ENCODE data around the gene CDS2.

Gene CDS2

GRCh38 chr20:5114403-5114802 lies 12.4 kb upstream of the CDS2 start:
- TF ChIP-seq POLR2AphosphoS5 (IDR thresholded peaks at IDR 0.05; ENCODE audit: low read depth, low read length) (no peak), FOXP2 (optimal IDR thresholded peaks at IDR 0.05; ENCODE audit: borderline replicate concordance, extremely low read depth, extremely low read length, insufficient read depth) (no peak), SIN3A (IDR thresholded peaks at IDR 0.05; ENCODE audit: borderline replicate concordance, insufficient read depth, low read length) (no peak), REST (IDR thresholded peaks at IDR 0.05; ENCODE audit: insufficient read depth in 1 of 2, low read depth in 2 of 2, low read length in 2 of 2) (no peak), TAF1 (IDR thresholded peaks at IDR 0.05; ENCODE audit: borderline replicate concordance, insufficient read depth, low read length) (no peak)

- TF ChIP-seq REST (IDR thresholded peaks at IDR 0.05; ENCODE audit: insufficient read depth in 1 of 2, low read depth in 2 of 2, low read length in 2 of 2) (no peak), FOXP2 (optimal IDR thresholded peaks at IDR 0.05; ENCODE audit: borderline replicate concordance, extremely low read depth, extremely low read length, insufficient read depth) (no peak), POLR2AphosphoS5 (IDR thresholded peaks at IDR 0.05; ENCODE audit: low read depth, low read length) (no peak), SIN3A (IDR thresholded peaks at IDR 0.05; ENCODE audit: borderline replicate concordance, insufficient read depth, low read length) (no peak), TAF1 (IDR thresholded peaks at IDR 0.05; ENCODE audit: borderline replicate concordance, insufficient read depth, low read length) (no peak)
Observed at GRCh38 chr20:5116875-5117274, 9.9 kb upstream of the CDS2 start.

- no peak for TF ChIP-seq REST (IDR thresholded peaks at IDR 0.05; ENCODE audit: insufficient read depth in 1 of 2, low read depth in 2 of 2, low read length in 2 of 2)
- no peak for TF ChIP-seq POLR2AphosphoS5 (IDR thresholded peaks at IDR 0.05; ENCODE audit: low read depth, low read length)
- no peak for TF ChIP-seq TAF1 (IDR thresholded peaks at IDR 0.05; ENCODE audit: borderline replicate concordance, insufficient read depth, low read length)
- no peak for TF ChIP-seq SIN3A (IDR thresholded peaks at IDR 0.05; ENCODE audit: borderline replicate concordance, insufficient read depth, low read length)
- no peak for TF ChIP-seq FOXP2 (optimal IDR thresholded peaks at IDR 0.05; ENCODE audit: borderline replicate concordance, extremely low read depth, extremely low read length, insufficient read depth)
Observed at GRCh38 chr20:5118220-5119142, 8.3 kb upstream of the CDS2 start.

- TF ChIP-seq SIN3A (IDR thresholded peaks at IDR 0.05; ENCODE audit: borderline replicate concordance, insufficient read depth, low read length), result peak; percentile 99
- TF ChIP-seq FOXP2 (optimal IDR thresholded peaks at IDR 0.05; ENCODE audit: borderline replicate concordance, extremely low read depth, extremely low read length, insufficient read depth), result no peak
Observed at GRCh38 chr20:5119143-5119434, 7.7 kb upstream of the CDS2 start.

GRCh38 chr20:5119435-5120184 lies 7.2 kb upstream of the CDS2 start, which contains the start of gene PCNA:
Gene PCNA, minus strand, starts transcription at chr20:5119958. Its CDS starts 160 bp downstream, at chr20:5119798.
- TF ChIP-seq SIN3A (IDR thresholded peaks at IDR 0.05; ENCODE audit: borderline replicate concordance, insufficient read depth, low read length), result no peak
- TF ChIP-seq REST (IDR thresholded peaks at IDR 0.05; ENCODE audit: insufficient read depth in 1 of 2, low read depth in 2 of 2, low read length in 2 of 2), result peak in 1 of 2 experiments; percentile 55; a peak in 2 of 4 replicates
- TF ChIP-seq TAF1 (IDR thresholded peaks at IDR 0.05; ENCODE audit: borderline replicate concordance, insufficient read depth, low read length), result peak; percentile 91; the same call in 1 of the 2 replicates
- peak; percentile 85 for TF ChIP-seq FOXP2 (optimal IDR thresholded peaks at IDR 0.05; ENCODE audit: borderline replicate concordance, extremely low read depth, extremely low read length, insufficient read depth)
- peak; percentile 97 for TF ChIP-seq POLR2AphosphoS5 (IDR thresholded peaks at IDR 0.05; ENCODE audit: low read depth, low read length)

Measured in PFSK-1 (cell line).